CD4-positive, alpha-beta T cell (primary cell): Measurements from ENCODE around the gene DIS3L2. TPM values are rescaled to one million over a fixed set of nuclear protein-coding genes. Genes with fewer than 3 reads are reported as not detected.

Source experiments
- ATAC-seq: fragments of 200-7000 bp; cut with Tn5 transposase; one replicate; pipeline ENCODE4 v1.10.0; 2022; ENCODE audit warnings: mild to moderate bottlenecking; ENCODE audit not compliant: poor library complexity
- CTCF ChIA-PET: fragments of 350-600 bp; sonication (Branson Sonifier 250); formaldehyde crosslinking; loops from one replicate; lab custom pipeline; 2021; ENCODE audit warnings: antibody characterized with exemption, inconsistent platforms; lab: Charles Lee
- POLR2A ChIA-PET: fragments of 350-600 bp; sonication (Branson Sonifier 250); formaldehyde crosslinking; loops from one replicate; lab custom pipeline; 2021; ENCODE audit warnings: antibody characterized with exemption, inconsistent platforms; lab: Charles Lee
- DNase-seq, 14 experiments: peaks; one replicate each; pipeline ENCODE4 v3.0.0-alpha.2; 2013 to 2020; ENCODE audit warnings: mixed read lengths in 2 of 14
- H3K27ac ChIP-seq, 2 donors: one replicate each; pipeline versions ENCODE4 v1.5.1 to v1.7.0; 2013; ENCODE audit warnings: low read length in 2 of 2, low read depth in 1 of 2, mild to moderate bottlenecking in 1 of 2
- H3K27me3 ChIP-seq, 2 experiments: 1 replicate in 1 of 2; 2 replicates in 1 of 2; pipeline versions ENCODE4 v1.6.1 to v1.7.0; 2013; ENCODE audit warnings: low read length in 2 of 2, control low read depth in 1 of 2, mild to moderate bottlenecking in 1 of 2, moderate library complexity in 1 of 2; ENCODE audit not compliant: insufficient read depth in 2 of 2, control insufficient read depth in 1 of 2
- H3K36me3 ChIP-seq: one replicate; pipeline ENCODE4 v1.6.1; 2013; ENCODE audit warnings: low read length, control low read depth; ENCODE audit not compliant: insufficient read depth
- H3K4me1 ChIP-seq: one replicate; pipeline ENCODE4 v1.6.1; 2013; ENCODE audit warnings: low read length, control low read depth; ENCODE audit not compliant: insufficient read depth
- H3K4me3 ChIP-seq: one replicate; pipeline ENCODE4 v1.5.1; 2013; ENCODE audit warnings: mild to moderate bottlenecking, low read length, moderate library complexity
- H3K9me3 ChIP-seq, 2 experiments: 1 replicate in 1 of 2; 2 replicates in 1 of 2; pipeline versions ENCODE4 v1.6.1 to v1.7.0; 2013; ENCODE audit warnings: low read length in 2 of 2, mild to moderate bottlenecking in 2 of 2, control low read depth in 1 of 2, moderate library complexity in 1 of 2; ENCODE audit not compliant: control insufficient read depth in 1 of 2, insufficient read depth in 1 of 2
- H3K27ac Mint-ChIP-seq: one replicate; pipeline ENCODE4 v1.8.0; 2020; ENCODE audit warnings: mixed read lengths
- H3K27me3 Mint-ChIP-seq: one replicate; pipeline ENCODE4 v1.8.0; 2021; ENCODE audit warnings: mixed read lengths
- H3K36me3 Mint-ChIP-seq: one replicate; pipeline ENCODE4 v1.8.0; 2021; ENCODE audit warnings: low read depth, mixed read lengths
- H3K4me1 Mint-ChIP-seq: one replicate; pipeline ENCODE4 v1.8.0; 2021; ENCODE audit warnings: low read depth, mixed read lengths
- H3K4me3 Mint-ChIP-seq: one replicate; pipeline ENCODE4 v1.8.0; 2020; ENCODE audit warnings: mild to moderate bottlenecking, mixed read lengths
- H3K9me3 Mint-ChIP-seq: one replicate; pipeline ENCODE4 v1.8.0; 2020; ENCODE audit warnings: mixed read lengths
- intact Hi-C, 2 experiments: fragments of 100-400 bp; cut with DNase I in 1 of 2; cut with micrococcal nuclease in 1 of 2; formaldehyde crosslinking; loops; one replicate each; pipeline versions ENCODE4 v1.15.1 to v1.9.0; 2023 to 2025; cut with DNase I, micrococcal nuclease
- total RNA-seq, 174 experiments: library from RNA in 2 of 174; stranded (reverse) in 2 of 174; gene quantifications; one replicate each; pipeline ENCODE4 v1.2.3 and lab custom pipeline; 2021 to 2026
- TF ChIP-seq, protein P1 (sequence below): fragments of 200-600 bp; IDR thresholded peaks from one replicate; pipeline ENCODE4 v1.8.0; 2022; ENCODE audit warnings: antibody characterized with exemption, mild to moderate bottlenecking

Gene DIS3L2
- total RNA-seq, 2 experiments from 2014 or later: 59.8 to 62.9 TPM

DNA sequence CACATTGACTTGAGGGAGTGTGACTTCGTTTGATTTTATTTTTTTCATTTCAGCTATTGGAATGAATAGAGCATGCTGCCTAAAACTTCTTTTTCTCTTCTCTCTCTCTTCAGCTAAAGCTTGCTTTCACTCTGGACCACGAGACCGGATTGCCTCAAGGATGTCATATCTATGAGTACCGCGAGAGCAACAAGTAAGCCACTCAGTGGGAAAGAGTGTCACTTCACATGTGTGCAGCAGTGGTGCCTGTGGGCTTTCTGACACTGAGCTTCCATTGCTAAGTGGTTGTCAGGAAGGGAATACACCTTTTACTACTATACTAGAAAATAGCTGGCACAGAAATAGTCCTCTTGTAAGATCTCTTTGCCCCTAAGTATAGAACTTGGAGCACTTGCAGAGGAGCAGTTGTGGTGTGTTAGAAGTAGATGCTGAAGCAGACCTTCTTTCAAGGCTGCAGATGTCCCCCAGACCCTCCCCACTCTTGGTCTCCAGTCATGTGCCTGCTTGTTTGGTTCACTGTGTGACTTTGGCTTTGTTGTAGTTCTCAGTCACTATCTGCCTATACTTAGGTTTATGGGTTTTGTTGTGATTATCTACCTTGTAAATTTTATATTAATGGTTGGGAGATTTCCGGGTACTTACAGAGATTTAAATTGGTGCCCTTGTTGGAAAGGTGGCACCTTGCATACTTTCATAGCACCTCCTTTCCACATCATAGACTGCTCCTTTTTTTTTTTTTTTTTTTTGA, 338.6 kb downstream of the DIS3L2 start:
- Mint-ChIP-seq H3K27ac (no peak overlapping the region), H3K4me1 (peaks cover 19% of the 10 kb centered on the region), H3K36me3 (peaks cover 43% of the 10 kb centered on the region), H3K27me3 (no peaks in the 10 kb centered on the region), H3K9me3 (no peaks in the 10 kb centered on the region), H3K4me3 (no peak overlapping the region)
- H3K9me3 ChIP-seq: peaks cover 0 to 3% of the 10 kb centered on the region in 2 experiments
- no peaks in the 10 kb centered on the region for H3K27me3 ChIP-seq
- intact Hi-C loops: no loop called here
- CTCF ChIA-PET: no interaction called here
- H3K27ac ChIP-seq: no peak overlapping the region
- no peaks in the 10 kb centered on the region for H3K4me1 ChIP-seq
- no peak for DNase-seq
- no peak overlapping the region for H3K4me3 ChIP-seq
- TF ChIP-seq, protein P1, sequence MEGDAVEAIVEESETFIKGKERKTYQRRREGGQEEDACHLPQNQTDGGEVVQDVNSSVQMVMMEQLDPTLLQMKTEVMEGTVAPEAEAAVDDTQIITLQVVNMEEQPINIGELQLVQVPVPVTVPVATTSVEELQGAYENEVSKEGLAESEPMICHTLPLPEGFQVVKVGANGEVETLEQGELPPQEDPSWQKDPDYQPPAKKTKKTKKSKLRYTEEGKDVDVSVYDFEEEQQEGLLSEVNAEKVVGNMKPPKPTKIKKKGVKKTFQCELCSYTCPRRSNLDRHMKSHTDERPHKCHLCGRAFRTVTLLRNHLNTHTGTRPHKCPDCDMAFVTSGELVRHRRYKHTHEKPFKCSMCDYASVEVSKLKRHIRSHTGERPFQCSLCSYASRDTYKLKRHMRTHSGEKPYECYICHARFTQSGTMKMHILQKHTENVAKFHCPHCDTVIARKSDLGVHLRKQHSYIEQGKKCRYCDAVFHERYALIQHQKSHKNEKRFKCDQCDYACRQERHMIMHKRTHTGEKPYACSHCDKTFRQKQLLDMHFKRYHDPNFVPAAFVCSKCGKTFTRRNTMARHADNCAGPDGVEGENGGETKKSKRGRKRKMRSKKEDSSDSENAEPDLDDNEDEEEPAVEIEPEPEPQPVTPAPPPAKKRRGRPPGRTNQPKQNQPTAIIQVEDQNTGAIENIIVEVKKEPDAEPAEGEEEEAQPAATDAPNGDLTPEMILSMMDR: no peak
- POLR2A ChIA-PET: interaction anchor here (0.6 to 1.1 kb wide), 2 partner anchors 13 to 324 kb away, joined by 3 to 4 read pairs; no protein-coding TSS in a partner anchor
- ATAC-seq: no peak
- H3K36me3 ChIP-seq: peaks cover 24% of the 10 kb centered on the region

DNA sequence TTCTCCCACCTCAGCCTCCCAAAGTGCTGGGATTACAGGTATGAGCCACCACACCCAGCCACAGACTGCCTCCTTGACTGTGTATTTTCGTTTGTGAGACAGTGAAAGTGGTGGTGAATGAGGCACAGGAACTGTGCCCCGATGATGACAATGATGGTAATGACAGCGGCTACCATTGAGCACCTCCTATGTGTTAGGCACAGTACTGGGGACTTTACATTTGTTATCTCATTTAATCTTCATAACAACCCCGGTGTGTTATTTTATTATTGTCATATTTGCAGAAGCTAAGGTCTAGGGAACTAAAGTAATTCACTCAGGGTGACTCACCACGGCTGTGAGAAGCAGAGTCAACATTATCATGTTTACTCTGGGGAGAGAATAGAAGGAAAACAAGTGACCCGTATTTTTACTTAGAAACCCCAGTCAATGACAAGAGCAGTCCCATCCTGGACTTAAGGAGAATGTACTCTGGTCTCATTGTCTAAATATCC, 339.4 kb downstream of the DIS3L2 start:
- no peaks in the 10 kb centered on the region for H3K27me3 ChIP-seq
- no peak overlapping the region for H3K27ac ChIP-seq
- Mint-ChIP-seq H3K27me3 (no peaks in the 10 kb centered on the region), H3K27ac (no peak overlapping the region), H3K4me1 (peaks cover 19% of the 10 kb centered on the region), H3K4me3 (no peak overlapping the region), H3K36me3 (peaks cover 49% of the 10 kb centered on the region), H3K9me3 (no peaks in the 10 kb centered on the region)
- POLR2A ChIA-PET: no interaction called here
- H3K9me3 ChIP-seq: peaks cover 0 to 3% of the 10 kb centered on the region in 2 experiments
- H3K4me1 ChIP-seq: no peaks in the 10 kb centered on the region
- no peak for DNase-seq
- intact Hi-C loops: no loop called here
- TF ChIP-seq, protein P1: no peak
- CTCF ChIA-PET: interaction anchor here (0.6 to 2.0 kb wide), 5 partner anchors 14 to 699 kb away, joined by 3 to 5 read pairs (median 4); no protein-coding TSS in a partner anchor
- no peak overlapping the region for H3K4me3 ChIP-seq
- no peak for ATAC-seq
- H3K36me3 ChIP-seq: peaks cover 24% of the 10 kb centered on the region

DNA sequence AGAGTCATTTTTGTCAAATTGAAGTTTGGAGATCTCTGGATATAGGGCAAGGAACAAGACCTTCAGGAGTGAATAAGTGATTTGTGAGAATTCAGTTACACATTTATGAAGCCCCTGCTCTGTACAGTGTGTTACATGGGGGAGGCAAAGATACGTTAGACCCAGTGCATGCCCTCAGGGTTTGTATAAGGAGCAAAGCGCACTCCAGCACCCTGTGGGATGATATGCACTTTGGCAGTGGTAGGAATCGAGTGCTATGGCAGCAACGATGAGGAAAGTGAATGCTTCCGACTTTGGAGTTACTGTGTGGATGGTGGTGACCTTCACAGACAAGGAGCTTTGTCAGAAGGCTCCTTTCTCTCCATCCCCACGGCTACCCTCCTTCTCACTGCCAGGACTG, 342.7 kb downstream of the DIS3L2 start:
- Histone ChIP-seq H3K27ac (no peak overlapping the region), H3K4me3 (no peak overlapping the region), H3K4me1 (peaks cover 13% of the 10 kb centered on the region), H3K9me3 (peaks cover 0 to 3% of the 10 kb centered on the region in 2 experiments), H3K36me3 (peaks cover 18% of the 10 kb centered on the region), H3K27me3 (no peaks in the 10 kb centered on the region)
- TF ChIP-seq, protein P1: no peak
- no peak for DNase-seq
- H3K4me3 Mint-ChIP-seq: no peak overlapping the region
- no peak overlapping the region for H3K27ac Mint-ChIP-seq
- no peak for ATAC-seq
- POLR2A ChIA-PET: no interaction called here
- CTCF ChIA-PET: no interaction called here
- H3K27me3 Mint-ChIP-seq: no peaks in the 10 kb centered on the region
- intact Hi-C loops: no loop called here
- peaks cover 35% of the 10 kb centered on the region for H3K4me1 Mint-ChIP-seq
- H3K36me3 Mint-ChIP-seq: peaks cover 62% of the 10 kb centered on the region
- no peaks in the 10 kb centered on the region for H3K9me3 Mint-ChIP-seq
